ENCODE data around the gene NANP.

Gene NANP

DNA sequence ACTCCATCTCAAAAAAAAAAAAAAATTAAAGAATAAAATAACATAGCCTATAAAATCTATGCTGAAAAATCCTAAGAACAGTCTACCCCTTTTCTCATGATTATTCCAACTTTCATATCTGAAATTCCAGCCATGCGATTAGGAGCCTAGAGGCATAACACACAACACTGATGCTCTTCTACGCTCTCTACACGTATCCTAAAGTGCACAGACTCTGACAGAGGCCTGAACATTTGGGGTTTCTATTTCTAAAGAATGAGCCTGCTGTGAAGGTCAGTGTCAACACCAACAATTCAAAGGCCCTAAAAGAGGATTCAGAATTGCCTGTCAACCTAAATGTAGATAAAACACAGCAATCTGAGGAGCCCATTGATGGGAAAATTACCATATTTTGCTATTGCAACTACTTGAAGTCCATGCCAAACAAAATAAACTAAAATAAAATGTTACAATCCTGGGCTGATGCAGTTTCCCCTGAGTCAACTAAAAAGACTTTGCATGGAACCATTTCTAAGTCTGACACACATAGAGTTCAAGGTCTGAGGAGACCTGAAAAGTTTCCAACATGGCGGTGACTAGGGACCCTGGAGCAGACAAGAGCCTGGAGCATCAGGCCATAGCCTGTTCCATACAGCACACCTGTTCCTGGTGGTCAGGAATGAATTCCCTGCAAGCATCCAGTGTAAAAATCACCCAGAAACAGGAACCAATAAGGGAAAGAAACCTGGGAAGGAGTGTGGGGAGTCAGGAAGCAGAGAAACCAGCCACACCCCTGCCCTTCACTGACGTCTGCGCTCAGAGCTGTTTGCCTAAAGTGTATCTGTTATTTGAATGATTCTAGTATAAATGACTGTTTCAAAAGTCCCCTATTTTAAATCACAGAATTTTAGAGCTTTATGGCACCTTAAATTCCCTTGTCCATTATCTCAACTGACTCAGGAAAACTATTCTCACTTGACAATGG lies 50.2 kb downstream of the NANP start:
- TF ChIP-seq, protein P1, sequence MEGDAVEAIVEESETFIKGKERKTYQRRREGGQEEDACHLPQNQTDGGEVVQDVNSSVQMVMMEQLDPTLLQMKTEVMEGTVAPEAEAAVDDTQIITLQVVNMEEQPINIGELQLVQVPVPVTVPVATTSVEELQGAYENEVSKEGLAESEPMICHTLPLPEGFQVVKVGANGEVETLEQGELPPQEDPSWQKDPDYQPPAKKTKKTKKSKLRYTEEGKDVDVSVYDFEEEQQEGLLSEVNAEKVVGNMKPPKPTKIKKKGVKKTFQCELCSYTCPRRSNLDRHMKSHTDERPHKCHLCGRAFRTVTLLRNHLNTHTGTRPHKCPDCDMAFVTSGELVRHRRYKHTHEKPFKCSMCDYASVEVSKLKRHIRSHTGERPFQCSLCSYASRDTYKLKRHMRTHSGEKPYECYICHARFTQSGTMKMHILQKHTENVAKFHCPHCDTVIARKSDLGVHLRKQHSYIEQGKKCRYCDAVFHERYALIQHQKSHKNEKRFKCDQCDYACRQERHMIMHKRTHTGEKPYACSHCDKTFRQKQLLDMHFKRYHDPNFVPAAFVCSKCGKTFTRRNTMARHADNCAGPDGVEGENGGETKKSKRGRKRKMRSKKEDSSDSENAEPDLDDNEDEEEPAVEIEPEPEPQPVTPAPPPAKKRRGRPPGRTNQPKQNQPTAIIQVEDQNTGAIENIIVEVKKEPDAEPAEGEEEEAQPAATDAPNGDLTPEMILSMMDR (IDR thresholded peaks at IDR 0.05), result no peak
- TF ChIP-seq ZFX (IDR thresholded peaks at IDR 0.05; ENCODE audit: borderline replicate concordance), result no peak
- H3K27ac ChIP-seq, result no peak overlapping the region

DNA sequence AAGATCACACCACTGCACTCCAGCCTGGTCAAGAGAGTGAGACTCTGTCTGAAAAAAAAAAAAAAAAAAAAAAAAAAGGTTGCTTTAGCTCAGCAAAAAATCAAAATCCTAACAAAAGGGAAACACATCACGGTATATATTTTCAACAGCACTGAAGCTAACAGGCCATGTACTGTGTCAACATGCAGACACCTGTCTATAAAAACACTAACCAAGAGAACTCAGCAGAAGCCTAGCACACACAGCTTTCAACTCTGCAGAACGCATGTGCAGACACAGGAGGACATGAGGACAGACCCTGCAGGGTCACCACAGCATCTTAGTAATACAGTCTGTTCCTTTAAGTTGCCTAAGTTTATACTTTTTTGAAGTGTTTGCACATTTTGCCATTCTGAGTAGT lies 52.0 kb downstream of the NANP start:
- no peak overlapping the region for H3K27ac ChIP-seq
- no peak for TF ChIP-seq ZFX (IDR thresholded peaks at IDR 0.05; ENCODE audit: borderline replicate concordance)
- TF ChIP-seq, protein P1 (IDR thresholded peaks at IDR 0.05), result no peak

- no peak overlapping the region for H3K27ac ChIP-seq
- no peak for TF ChIP-seq ZFX (IDR thresholded peaks at IDR 0.05; ENCODE audit: borderline replicate concordance)
- TF ChIP-seq, protein P1 (IDR thresholded peaks at IDR 0.05), result no peak
These were observed 52.6 kb downstream of the NANP start for GRCh38 chr20:25571240-25571639.

DNA sequence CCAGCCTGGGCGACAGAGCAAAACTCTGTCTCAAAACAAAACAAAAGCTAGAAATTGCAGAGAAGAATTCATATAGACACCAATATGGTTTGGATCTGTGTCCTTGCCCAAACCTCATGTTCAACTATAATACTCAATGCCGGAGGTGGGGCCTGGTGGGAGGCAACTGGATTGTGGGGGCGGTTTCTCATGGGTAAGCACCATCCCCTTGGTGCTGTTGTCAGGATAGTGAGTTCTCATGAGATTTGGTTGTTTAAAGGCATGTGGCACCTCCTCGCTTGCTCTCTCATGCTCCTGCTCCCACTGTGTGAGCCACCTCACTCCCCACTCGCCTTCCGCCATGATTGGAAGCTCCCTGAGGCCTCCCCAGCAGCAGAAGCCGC lies 53.7 kb downstream of the NANP start:
- TF ChIP-seq ZFX (IDR thresholded peaks at IDR 0.05; ENCODE audit: borderline replicate concordance), result no peak
- TF ChIP-seq, protein P1 (IDR thresholded peaks at IDR 0.05), result no peak
- no peak overlapping the region for H3K27ac ChIP-seq

- TF ChIP-seq ZFX (IDR thresholded peaks at IDR 0.05; ENCODE audit: borderline replicate concordance), result no peak
- TF ChIP-seq, protein P1 (IDR thresholded peaks at IDR 0.05), result no peak
- no peak overlapping the region for H3K27ac ChIP-seq
These were observed 56.5 kb downstream of the NANP start for GRCh38 chr20:25567286-25567685.

DNA sequence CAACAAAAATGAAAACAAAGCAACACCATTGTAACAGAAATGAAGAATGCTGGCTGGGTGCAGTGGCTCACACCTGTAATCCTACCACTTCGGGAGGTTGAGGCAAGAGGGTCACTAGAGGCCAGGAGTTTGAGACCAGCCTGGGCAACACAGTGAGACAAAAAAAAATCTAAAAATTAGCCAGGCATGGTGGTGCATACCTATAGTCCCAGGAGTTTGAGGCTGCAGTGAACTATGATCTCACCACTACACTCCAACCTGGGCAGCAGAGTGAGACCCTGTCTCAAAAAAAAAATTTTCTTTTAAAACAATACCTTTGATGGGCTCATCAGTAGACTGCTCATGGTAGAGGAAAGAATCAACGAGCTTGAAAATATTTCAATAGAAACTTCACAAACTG lies 57.0 kb downstream of the NANP start:
- H3K27ac ChIP-seq, result no peak overlapping the region
- no peak for TF ChIP-seq ZFX (IDR thresholded peaks at IDR 0.05; ENCODE audit: borderline replicate concordance)

DNA sequence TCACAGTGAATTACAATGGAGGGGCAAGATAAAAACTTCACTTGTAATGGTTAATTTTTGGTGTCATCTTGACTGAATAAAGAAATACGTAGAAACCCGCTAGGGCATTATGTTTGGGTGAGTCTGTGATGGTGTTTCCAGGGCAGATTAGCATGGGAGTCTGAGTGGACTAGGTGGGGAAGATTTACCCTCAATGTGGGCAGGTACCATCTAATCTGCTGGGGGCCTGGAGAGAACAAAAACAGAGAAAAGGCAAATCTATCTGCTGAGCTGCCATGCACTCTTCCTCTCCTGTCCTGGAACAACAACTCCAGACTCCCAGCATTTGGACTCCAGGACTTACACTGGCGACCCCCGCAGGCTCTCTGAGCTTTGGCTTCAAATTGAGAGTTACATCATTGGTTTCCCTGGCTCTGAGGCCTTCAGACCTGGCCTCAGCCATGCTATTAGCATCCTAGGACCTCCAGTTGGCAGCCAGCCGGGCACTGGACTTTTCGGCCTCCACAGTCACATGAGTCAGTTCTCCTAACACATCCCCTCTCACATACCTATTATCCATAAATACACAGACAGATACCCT lies 58.1 kb downstream of the NANP start:
- no peak overlapping the region for H3K27ac ChIP-seq
- TF ChIP-seq ZFX (IDR thresholded peaks at IDR 0.05; ENCODE audit: borderline replicate concordance), result no peak
- TF ChIP-seq, protein P1 (IDR thresholded peaks at IDR 0.05), result no peak

Data from 22Rv1 (cell line).